SW480 (cell line): ENCODE results near the gene NR2C2.

Experiments used
- DNase-seq: peaks from one replicate; pipeline ENCODE4 v3.0.0-alpha.2; 2016; ENCODE audit warnings: low spot score

NR2C2 gene

DNA sequence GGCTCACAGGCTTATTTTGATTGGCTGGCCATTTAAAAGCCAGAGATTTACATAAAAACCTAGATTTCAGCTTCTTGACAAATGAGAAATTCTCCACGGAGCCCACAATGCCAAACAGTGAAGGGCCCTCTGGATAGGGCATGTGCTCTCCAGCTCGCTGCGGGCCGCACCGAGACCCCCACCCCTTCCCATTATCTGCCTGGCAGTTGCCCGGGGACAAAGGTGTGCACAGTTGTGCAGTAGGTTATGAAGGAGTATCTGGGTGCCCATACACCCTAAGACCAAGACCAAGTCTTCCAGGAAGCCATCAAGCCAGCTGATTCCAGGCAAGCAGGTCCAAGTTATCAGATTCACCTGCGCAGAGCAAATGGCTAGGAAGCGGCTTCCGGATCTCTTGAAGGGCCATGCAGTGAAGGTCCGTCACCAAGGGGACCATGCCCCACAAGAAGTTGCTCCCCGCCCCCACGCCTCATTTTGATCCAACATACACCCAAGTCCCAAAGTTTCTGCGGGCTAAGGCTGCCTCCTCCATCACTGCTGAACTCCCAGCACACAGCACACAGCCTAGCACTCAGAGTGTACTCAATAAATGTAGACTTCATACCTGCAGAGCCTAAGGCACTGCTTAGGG lies 116.4 kb downstream of the NR2C2 start:
- no peak for DNase-seq

DNA sequence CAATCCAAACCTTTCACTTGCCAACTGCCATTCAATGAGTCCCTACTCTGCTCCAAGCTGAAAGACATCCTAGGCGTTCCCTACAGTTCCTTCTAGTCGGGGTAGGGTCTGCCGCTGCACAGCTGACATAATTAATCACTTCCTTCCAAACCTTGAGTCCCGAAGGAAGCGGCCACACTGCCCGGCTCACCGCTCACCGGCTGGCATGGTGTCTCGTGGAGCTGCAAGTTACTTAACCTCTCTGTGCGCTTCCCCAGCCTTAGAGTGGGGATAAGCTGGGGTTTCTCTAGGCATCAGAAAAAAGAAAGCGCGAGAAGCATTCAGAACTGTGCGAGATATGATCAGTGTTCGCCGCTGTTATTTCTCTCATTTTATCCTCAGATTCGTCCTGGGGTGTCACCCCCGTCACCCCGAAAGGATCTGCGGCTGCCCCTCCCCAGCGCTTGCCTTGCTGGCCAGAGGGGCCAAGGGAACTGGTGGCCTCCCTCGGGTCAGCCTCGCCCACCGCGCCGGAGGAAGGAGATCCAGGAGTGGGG lies 117.0 kb downstream of the NR2C2 start:
- DNase-seq: no peak

DNA sequence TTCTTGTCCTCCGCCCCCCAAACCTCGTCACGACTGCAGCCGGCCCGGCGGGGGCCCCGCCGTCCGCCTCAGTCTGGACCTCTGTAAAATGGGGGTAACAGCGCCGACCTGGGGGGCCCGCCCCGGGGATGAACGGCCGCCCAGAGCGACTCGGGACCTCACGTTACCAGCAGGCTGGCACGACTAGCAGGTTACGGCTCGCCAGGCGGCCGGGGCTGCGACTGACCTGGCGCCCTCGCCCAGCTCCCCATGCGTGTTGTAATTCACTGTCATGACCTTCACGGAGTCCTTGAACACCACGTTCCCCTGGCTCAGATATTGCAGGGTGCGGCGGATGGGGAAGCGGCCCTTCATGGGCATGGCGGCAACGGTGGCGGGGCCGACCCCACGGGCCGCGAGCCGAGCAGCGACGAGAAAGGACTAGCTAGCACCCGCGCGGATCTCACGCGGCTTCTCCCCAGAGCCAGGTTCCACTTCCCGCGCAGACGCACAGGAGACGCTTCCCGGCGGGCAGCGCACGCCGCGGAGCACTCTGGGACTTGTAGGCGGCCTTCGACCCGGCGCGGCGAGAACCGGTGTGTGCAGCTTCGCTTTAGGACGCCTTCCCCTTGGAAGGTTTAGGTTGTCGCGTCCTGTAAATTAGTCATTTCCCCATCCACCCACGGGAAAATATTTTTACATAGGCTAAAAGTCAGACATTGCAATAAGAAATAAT lies 117.6 kb downstream of the NR2C2 start, which contains the start of gene MRPS25:
TSS of gene MRPS25 (minus strand) at position 481 of the 715 bp plus-strand sequence. CDS start at position 360, 121 bp downstream.
- DNase-seq: peak; percentile 89

DNA sequence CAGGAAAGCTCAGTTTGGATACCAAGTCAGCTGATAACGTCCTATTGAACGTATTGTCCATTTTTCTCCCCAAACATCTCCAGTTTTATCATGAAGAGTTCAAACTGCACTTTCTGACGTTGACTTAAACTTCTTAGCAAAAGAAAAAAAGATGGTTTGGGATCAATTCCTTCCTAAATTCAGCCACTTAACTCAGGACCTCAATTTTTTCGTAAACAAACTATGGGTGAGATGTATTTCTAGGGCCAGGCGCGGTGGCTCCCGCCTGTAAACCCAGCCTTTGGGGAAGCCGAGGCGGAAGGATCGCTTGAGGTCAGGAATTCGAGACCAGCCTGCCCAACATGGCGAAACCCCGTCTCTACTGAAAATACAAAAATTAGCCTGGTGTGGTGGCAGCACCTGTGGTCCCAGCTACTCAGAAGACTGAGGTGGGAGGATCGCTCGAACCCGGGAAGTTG lies 118.2 kb downstream of the NR2C2 start:
- DNase-seq: no peak

DNA sequence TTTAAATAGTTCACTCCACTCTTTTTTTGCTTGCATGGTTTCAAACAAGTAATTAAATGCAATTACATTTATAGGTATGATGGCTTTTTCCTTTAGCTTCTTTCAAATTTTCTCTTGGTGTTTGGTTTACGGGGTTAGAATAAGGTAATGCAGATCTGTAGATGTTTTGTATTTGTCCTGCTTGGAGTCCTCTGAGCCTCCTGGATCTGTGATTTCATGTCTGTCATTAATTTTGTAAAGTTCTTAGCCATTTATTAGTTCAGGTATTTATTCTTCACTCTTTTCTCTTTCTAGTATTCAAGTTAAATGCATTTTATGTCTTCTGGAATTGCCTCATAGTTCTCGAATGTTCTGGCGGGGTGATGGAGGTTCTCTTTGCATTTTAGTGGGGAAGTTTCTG lies 119.1 kb downstream of the NR2C2 start:
- no peak for DNase-seq

DNA sequence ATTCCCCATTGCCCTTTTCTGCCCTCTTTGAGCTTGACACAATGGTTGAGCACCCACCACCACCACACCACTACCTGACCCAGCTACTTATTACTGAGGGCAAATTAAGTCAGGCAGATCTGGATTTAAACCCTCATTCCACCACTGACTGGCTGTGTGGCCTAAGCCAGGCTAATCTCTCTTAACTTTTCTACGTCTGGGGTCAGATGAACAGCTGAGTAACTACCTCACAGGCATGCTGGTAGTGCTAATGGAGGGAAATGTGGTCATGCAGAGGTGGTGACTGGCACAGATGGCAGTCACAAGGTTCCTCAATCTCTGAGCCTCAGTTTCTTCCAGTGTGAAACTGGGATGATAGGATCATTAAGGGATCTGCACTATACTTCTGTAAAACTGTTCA lies 122.1 kb downstream of the NR2C2 start:
- no peak for DNase-seq

DNA sequence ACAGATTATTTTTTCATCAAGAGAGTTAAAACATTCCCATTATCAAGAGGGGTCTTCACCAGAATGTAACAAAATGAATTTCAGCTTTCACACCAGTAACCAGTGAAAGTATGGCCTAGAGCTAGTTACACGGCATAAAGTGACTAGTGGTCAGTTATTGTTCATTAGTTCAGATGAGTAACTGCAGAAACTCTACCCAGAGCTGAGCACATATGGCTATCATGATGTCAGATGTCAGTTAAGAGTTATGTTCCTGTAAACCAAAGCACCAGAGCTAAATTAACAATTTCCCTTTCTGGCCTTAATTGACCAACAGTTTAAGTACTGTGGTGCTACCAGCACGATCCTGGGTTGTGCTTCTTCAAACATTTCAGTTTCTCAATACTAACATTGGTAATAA lies 124.3 kb downstream of the NR2C2 start:
- no peak for DNase-seq

DNA sequence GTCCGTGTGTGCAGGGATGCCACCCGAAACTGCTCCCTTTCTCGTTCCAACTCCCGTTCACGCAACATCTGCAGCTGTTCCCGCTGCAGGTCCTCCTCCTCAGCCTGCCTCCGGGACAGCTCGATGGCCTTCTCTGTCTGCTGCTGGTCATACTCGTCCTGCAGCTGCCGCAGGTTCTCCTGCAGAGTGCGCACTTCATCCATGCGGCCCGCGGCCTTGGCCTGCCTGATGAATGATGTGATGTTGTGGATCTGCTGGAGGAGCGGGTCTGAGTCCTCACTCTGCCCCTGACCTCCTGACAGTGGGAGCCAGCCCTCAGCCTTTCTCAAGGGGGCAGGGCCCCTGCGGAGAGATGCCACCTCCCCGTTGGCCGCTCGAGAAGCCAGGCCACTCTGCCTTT lies 127.1 kb downstream of the NR2C2 start:
- no peak for DNase-seq

DNA sequence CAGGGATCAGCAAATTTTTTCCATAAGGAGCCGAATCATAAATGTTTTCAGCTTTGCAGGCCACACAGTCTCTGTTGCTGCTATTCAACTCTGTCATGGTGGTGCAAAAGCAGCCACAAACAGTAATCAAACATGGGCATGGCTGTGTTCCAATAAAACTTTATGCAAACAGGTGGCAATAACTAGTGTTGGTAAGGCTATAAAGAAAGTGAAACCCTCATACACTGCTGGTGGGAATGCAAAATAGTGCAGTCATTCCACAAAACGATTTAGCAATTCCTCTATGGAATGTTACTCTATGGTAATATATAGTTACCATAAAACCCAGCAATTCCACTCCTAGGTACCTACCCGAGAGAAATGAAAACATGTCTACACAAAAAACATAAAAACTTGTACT lies 131.7 kb downstream of the NR2C2 start:
- DNase-seq: no peak

DNA sequence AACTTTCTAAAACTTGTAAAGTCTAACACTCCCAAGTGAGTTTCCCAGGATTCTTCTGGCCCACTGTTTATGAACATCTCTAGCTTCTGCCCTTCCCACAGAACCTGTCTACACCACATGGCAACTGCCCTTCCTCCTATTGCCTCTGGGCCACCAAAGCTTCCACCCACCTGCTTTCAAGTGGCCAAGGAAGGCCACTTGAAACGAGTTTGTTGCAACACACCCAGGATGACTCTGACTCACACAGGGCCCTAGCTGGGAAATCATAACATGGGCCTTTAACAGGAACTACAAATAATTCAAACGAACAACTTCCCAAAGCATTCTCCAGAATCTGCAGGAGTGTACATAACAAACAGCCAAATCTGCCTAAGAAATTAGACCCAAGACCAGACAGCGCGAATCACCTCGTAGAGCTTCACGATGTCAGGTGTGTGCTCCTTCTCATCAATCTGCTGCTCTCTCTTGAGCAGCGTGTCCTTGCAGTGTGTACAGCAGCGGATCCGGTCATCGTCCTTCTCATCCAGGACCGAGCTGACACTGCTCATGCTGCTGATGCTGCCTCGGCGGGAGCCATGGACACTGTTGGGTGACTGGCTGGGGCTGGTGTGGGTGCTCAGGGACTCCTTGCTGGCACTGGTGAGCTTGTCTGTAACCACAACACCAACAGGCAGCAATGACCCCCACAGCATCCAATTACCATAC lies 134.7 kb downstream of the NR2C2 start:
- peak; percentile 83 for DNase-seq

DNA sequence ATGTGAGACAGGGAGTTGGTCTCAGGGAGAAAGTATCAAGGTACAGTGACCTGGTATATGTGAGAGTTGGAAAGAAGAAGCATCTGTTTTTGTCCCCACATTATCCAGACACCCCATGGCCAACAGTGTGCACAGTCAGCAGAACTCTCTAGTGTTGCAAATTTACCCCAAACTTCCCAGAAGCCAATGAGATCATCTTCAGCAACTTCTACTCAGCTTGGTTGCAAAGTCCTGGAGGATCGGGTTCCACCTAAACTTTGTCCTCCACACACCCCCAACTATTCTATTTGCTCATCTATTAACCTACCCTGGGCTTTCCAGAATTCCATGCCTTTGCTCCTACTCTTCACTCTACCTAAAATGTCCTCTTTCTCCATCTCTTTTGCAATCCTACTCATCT lies 135.9 kb downstream of the NR2C2 start:
- no peak for DNase-seq

DNA sequence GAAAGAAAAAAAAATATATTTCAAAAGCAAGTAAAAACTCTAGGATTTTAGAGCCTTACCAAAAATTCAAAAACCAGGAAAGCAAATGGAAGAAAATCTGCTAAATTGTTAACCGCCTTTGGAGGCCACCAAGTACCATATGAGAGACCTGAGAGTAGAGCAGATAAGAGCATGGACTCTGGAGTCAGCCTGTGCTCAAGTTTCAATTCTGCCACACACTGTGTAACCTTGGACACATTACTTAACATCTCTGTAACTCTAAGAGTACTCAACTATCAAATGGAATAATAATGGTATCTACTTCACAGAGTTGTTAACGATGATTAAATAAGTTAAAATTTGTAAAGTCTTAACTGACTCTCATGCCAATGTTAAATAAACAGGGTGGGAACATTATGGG lies 138.9 kb downstream of the NR2C2 start:
- no peak for DNase-seq

DNA sequence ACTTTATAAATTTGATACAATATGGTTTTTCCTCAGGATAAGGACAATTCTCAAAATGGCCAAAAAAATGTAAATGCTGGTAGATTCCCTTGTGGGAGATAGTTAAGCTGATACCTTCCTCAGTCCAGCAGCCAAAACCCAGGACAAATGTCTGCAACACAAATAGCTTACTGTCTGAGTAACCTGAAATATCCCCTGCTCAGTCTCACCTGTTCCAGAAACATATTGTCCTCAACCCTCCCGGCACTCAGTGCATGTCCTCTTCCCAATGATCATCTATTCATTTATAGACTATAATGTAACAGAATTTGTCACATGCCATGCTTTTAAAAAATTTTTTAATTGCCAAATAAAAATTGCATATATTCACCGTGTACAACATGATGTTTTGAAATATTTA lies 139.3 kb downstream of the NR2C2 start:
- DNase-seq: no peak

DNA sequence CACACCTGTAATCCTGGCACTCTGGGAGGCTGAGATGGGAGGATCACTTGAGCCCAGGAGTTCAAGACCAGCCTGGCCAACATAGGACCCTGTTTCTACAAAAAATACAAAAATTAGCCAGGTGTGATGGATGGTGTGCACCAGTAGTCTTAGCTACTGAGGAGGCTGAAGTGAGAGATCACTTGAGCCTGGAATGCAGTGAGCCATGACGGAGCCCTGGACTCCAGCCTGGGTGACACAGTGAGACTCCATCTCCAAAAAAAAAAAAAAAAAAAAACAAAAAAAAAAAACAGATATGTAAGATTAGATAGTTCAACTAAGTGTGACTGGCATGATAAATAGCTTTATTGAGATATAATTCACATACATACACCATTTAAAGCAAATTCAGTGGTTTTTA lies 141.8 kb downstream of the NR2C2 start:
- DNase-seq: no peak

DNA sequence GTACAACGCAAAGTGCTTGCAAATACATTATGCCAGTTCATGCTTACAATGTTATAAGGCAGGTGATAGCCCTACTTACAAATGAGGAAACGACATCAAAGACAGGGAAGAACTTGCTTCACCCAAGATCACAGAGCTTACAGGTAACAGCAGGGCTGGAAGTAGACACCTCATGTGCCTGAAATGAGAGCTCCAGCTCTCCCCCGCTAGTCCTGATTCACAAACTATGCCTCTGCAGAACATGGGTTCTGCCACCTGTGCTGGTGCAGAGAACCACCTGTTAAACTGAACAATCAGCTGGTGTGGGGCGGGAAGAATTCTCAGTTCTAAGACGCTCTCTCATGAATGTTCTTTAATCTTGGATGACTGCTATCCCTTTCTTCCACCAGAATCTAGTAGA lies 144.2 kb downstream of the NR2C2 start:
- no peak for DNase-seq

DNA sequence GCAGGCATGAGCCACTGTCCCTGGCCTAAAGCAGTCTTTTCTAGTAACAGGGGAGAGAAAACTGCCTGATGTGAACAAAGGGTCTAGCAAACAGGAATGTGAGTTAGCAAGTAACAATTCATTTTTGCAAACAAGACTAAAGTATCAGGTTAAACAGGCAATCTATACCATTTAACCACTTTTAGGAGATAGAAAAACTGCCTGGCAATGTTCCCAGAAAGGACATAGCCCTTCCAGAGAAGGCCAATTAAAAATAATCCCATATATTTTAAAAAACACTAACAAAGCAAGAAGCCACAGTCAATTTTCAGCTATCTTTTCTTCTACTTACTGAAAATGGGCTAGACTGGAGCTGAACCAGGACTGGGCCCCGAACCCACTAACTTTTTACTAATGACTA lies 145.3 kb downstream of the NR2C2 start:
- no peak for DNase-seq

DNA sequence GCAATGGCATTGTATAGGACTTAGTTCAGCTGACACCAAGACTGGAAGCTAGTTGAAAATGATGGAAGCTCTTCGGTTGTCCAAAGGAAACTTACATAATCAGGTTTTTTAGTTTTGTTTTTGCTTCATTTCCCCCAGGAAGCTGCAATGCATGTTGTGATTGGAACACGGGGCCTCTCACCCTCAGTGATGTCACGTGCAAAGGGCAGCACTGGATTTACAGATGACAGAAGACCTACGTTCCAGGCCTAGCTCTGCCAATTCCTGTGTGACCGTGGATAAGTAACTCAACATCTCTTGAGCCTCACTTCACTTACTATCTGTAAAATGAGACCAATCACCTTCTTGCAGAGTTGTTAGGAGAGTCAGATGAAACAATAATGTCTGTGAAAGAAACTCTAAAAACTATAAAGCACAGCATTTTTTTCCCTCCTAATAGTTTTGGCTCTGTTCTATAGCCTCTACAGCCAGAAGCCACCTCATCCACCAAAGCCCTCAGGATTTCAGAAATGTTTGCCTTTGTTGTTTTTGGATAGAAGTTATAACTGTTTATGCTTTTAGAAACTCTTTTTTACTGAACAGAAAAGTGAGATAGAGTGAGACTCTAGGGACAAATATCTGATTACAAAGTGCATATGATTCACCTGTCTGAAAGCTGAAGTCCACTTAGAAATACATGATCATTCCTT lies 146.9 kb downstream of the NR2C2 start:
- no peak for DNase-seq

DNA sequence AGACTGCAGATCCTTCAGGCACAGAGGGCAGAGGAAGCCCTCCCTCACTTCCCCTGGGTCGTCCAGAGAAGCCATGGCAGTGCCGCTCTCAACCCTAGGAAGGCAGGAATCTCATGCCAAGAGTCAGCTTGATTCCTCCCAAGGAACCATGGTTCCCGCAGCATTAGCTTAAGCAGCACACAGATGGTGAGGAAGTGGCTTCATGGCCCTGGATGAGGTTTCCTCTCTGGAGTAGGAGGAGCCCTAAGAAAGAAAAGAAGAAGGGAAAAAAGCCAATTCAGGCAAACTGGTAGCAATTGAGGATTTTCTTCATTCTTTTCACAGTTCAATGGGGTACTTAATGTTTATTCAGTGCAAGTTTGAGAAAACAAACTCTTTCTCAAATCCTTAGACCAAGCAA lies 148.7 kb downstream of the NR2C2 start:
- DNase-seq: no peak

DNA sequence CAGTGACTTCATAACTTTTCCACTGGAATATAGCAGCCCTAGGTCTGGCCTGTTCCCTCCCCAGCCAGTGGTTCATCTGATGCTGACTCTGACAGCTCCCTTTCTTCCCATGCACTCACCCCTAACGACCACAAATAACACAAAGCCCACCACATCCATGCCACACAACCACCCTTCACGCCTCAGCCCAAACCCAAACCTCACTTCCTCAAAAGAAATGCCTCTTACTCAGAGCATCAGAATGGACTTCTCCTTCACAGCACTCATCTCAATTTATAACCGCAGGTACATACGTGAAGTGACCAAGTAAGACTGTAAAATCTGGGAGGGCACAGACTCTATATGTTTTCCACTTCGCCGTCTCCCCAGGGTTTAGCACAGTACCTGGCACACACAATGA lies 150.5 kb downstream of the NR2C2 start:
- peak; percentile 29 for DNase-seq
